Keratinocyte (primary cell): ENCODE results near the gene RNU6-1.

Experiments used
- CTCF ChIP-seq, 3 experiments: IDR thresholded peaks in 1 of 3; conservative IDR thresholded peaks in 1 of 3; optimal IDR thresholded peaks in 1 of 3; 2 replicates in 2 of 3; 3 replicates in 1 of 3; pipeline versions ENCODE3 to v1.5.1; 2011; ENCODE audit warnings: low read length in 3 of 3, mild to moderate bottlenecking in 3 of 3, moderate library complexity in 2 of 3, control low read depth in 1 of 3, inconsistent platforms in 1 of 3; ENCODE audit not compliant: insufficient read depth in 2 of 3; ENCODE audit errors: extremely low read depth in 1 of 3
- EZH2 ChIP-seq: IDR thresholded peaks from one replicate; pipeline ENCODE4 v1.6.1; 2012; ENCODE audit warnings: inconsistent platforms, mild to moderate bottlenecking, low read length, moderate library complexity

GRCh38 chr15:67887776-67888175 is 47.9 kb upstream of the RNU6-1 start:
- TF ChIP-seq EZH2 (no peak), CTCF (optimal IDR thresholded peaks at IDR 0.05 in 1 of 3, IDR thresholded peaks at IDR 0.05 in 1 of 3, conservative IDR thresholded peaks at IDR 0.05 in 1 of 3; ENCODE audit: extremely low read depth in 1 of 3, insufficient read depth in 2 of 3, low read length in 3 of 3) (no peak)
